NT2/D1 (cell line): ENCODE data around the gene CLDN5.
A peak's percentile ranks its signal among the peaks of the same experiment; 100 is the strongest.

ENCODE experiments used
- DNase-seq: peaks from one replicate; pipeline ENCODE4 v3.0.0-alpha.2; 2011; ENCODE audit warnings: low read depth, low spot score
- H3K27me3 ChIP-seq: 2 replicates; pipeline ENCODE4 v1.6.0; 2011; ENCODE audit warnings: mild to moderate bottlenecking; ENCODE audit not compliant: insufficient read length, insufficient read depth
- H3K36me3 ChIP-seq: 2 replicates; pipeline ENCODE4 v1.6.1; 2011; ENCODE audit warnings: mild to moderate bottlenecking, low read length, mixed read lengths; ENCODE audit not compliant: insufficient read depth, insufficient read length
- H3K4me1 ChIP-seq: 2 replicates; pipeline ENCODE4 v1.5.1; 2011; ENCODE audit not compliant: insufficient read depth, insufficient read length
- H3K4me3 ChIP-seq: 2 replicates; pipeline ENCODE4 v1.5.1; 2011; ENCODE audit warnings: low read depth; ENCODE audit not compliant: insufficient read length
- H3K9ac ChIP-seq: 2 replicates; pipeline ENCODE4 v1.6.0; 2011; ENCODE audit warnings: low read depth; ENCODE audit not compliant: insufficient read length
- H3K9me3 ChIP-seq: 2 replicates; pipeline ENCODE4 v1.5.1; 2011; ENCODE audit warnings: mild to moderate bottlenecking, low read length; ENCODE audit not compliant: insufficient read depth
- SUZ12 ChIP-seq: IDR thresholded peaks from 2 replicates; pipeline ENCODE4 v1.6.1; 2011; ENCODE audit not compliant: insufficient read length, insufficient read depth; ENCODE audit errors: extremely low read depth
- YY1 ChIP-seq: IDR thresholded peaks from 2 replicates; pipeline ENCODE4 v1.6.1; 2011; ENCODE audit not compliant: insufficient read length, insufficient read depth
- ZNF274 ChIP-seq: IDR thresholded peaks from 2 replicates; pipeline ENCODE4 v1.6.1; 2011; ENCODE audit warnings: mild to moderate bottlenecking, low read depth, low read length

Gene CLDN5, protein sequence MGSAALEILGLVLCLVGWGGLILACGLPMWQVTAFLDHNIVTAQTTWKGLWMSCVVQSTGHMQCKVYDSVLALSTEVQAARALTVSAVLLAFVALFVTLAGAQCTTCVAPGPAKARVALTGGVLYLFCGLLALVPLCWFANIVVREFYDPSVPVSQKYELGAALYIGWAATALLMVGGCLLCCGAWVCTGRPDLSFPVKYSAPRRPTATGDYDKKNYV

GRCh38 chr22:19524170-19525115, at the start of gene CLDN5:
CLDN5 (minus strand) TSS chr22:19524410; CDS start chr22:19524255, 155 bp downstream.
- H3K27me3 ChIP-seq = peaks cover 35% of the 10 kb centered on the region
- DNase-seq = no peak
- TF ChIP-seq SUZ12 = no peak
- TF ChIP-seq ZNF274 = no peak
- no peak for TF ChIP-seq YY1
- H3K9ac ChIP-seq = peak within 1 kb of the TSS; percentile 87
- peak within 1 kb of the TSS; percentile 43 for H3K4me3 ChIP-seq
- peaks cover 31% of the 10 kb centered on the region for H3K4me1 ChIP-seq
- peaks cover 13% of the 10 kb centered on the region for H3K36me3 ChIP-seq
- H3K9me3 ChIP-seq = no peaks in the 10 kb centered on the region

GRCh38 chr22:19571995-19572394, 47.8 kb upstream of the CLDN5 start:
- no peaks in the 10 kb centered on the region for H3K36me3 ChIP-seq
- DNase-seq = no peak
- no peaks in the 10 kb centered on the region for H3K9me3 ChIP-seq
- no peak overlapping the region for H3K4me3 ChIP-seq
- H3K9ac ChIP-seq = no peak overlapping the region
- no peaks in the 10 kb centered on the region for H3K27me3 ChIP-seq
- H3K4me1 ChIP-seq = peaks cover 3% of the 10 kb centered on the region
- TF ChIP-seq ZNF274 (no peak), YY1 (no peak), SUZ12 (no peak)

DNA sequence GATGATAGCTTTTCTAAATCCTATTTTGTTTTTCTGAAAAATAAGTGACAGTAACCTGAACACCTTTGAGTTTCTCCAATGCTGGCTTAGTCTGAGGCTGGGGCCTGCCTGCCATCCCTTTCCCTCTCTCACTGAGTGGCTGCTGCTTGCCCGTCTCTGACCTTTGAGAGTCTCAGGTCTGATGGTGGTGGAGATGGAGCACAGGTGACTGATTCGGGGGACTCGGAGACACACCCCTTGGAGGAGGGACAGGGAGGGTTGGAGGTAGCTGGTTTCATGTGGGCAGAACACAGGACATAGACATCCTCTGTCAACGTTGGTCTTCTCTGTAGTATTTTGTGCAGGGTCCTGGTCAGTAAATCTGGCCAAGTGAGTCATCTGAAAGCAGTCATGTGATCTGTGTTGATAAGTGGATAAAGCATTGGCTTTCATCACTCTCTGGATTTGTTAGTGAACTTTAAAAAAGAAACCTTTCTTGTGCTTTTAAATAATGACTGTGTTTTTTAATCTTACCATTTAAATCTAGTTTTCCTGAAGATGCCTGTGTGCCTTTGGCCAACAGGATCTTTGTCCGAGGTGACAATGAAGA, 47.1 kb upstream of the CLDN5 start:
- no peaks in the 10 kb centered on the region for H3K36me3 ChIP-seq
- DNase-seq = no peak
- H3K4me3 ChIP-seq = no peak overlapping the region
- no peaks in the 10 kb centered on the region for H3K27me3 ChIP-seq
- no peaks in the 10 kb centered on the region for H3K9me3 ChIP-seq
- TF ChIP-seq YY1 = no peak
- TF ChIP-seq SUZ12 = no peak
- no peak for TF ChIP-seq ZNF274
- no peaks in the 10 kb centered on the region for H3K4me1 ChIP-seq
- H3K9ac ChIP-seq = no peak overlapping the region

GRCh38 chr22:19569976-19570375, 45.8 kb upstream of the CLDN5 start:
- H3K4me1 ChIP-seq = no peaks in the 10 kb centered on the region
- H3K36me3 ChIP-seq = no peaks in the 10 kb centered on the region
- H3K27me3 ChIP-seq = no peaks in the 10 kb centered on the region
- DNase-seq = no peak
- no peak overlapping the region for H3K4me3 ChIP-seq
- TF ChIP-seq ZNF274 (no peak), YY1 (no peak), SUZ12 (no peak)
- no peak overlapping the region for H3K9ac ChIP-seq
- H3K9me3 ChIP-seq = no peaks in the 10 kb centered on the region

- TF ChIP-seq ZNF274 (no peak), YY1 (no peak), SUZ12 (no peak)
- no peak overlapping the region for H3K9ac ChIP-seq
Measured at GRCh38 chr22:19569276-19569640, 45.0 kb upstream of the CLDN5 start.

GRCh38 chr22:19568337-19569275, 44.4 kb upstream of the CLDN5 start:
- Histone ChIP-seq H3K4me3 (no peak overlapping the region), H3K9me3 (no peaks in the 10 kb centered on the region), H3K36me3 (no peaks in the 10 kb centered on the region), H3K9ac (no peak overlapping the region), H3K4me1 (no peaks in the 10 kb centered on the region), H3K27me3 (no peaks in the 10 kb centered on the region)
- TF ChIP-seq YY1 (no peak), SUZ12 (no peak), ZNF274 (no peak)
- no peak for DNase-seq

More at GRCh38 chr22:19569276-19569640, 45.0 kb upstream of the CLDN5 start:
- Histone ChIP-seq H3K27me3 (no peaks in the 10 kb centered on the region), H3K4me1 (no peaks in the 10 kb centered on the region), H3K9me3 (no peaks in the 10 kb centered on the region), H3K36me3 (no peaks in the 10 kb centered on the region), H3K4me3 (no peak overlapping the region)
- DNase-seq = no peak
